ENCODE measurements around the gene CACNG4.

CACNG4 gene

GRCh38 chr17:66963909-66964771 lies at the start of gene CACNG4:
Gene CACNG4 (plus strand): TSS chr17:66964707. CDS start chr17:66964912, 205 bp downstream.
- no peak for DNase-seq (ENCODE audit: low spot score)
- Histone ChIP-seq H3K4me3 (peak within 1 kb of the TSS; percentile 71), H3K27ac (no peak within 1 kb of the TSS)
- no peak for TF ChIP-seq CTCF (IDR thresholded peaks at IDR 0.05)

- no peak for DNase-seq (ENCODE audit: low spot score)
- H3K4me3 ChIP-seq = no peak overlapping the region
- no peak overlapping the region for H3K27ac ChIP-seq
Observed at GRCh38 chr17:66915204-66915611, 49.3 kb upstream of the CACNG4 start.

GRCh38 chr17:66915792-66916191 lies 48.7 kb upstream of the CACNG4 start:
- no peak for DNase-seq (ENCODE audit: low spot score)
- Histone ChIP-seq H3K4me3 (no peak overlapping the region), H3K27ac (no peak overlapping the region)
- no peak for TF ChIP-seq CTCF (IDR thresholded peaks at IDR 0.05)

More at GRCh38 chr17:66915204-66915611, 49.3 kb upstream of the CACNG4 start:
- no peak for TF ChIP-seq CTCF (IDR thresholded peaks at IDR 0.05)

- no peak for TF ChIP-seq CTCF (IDR thresholded peaks at IDR 0.05)
- no peak overlapping the region for H3K27ac ChIP-seq
- no peak for DNase-seq (ENCODE audit: low spot score)
Observed at GRCh38 chr17:66916946-66917345, 47.6 kb upstream of the CACNG4 start.

GRCh38 chr17:66918896-66919295 lies 45.6 kb upstream of the CACNG4 start:
- Histone ChIP-seq H3K4me3 (no peak overlapping the region), H3K27ac (no peak overlapping the region)
- DNase-seq (ENCODE audit: low spot score) = no peak
- TF ChIP-seq CTCF (IDR thresholded peaks at IDR 0.05) = no peak

More at GRCh38 chr17:66916946-66917345, 47.6 kb upstream of the CACNG4 start:
- no peak overlapping the region for H3K4me3 ChIP-seq

GRCh38 chr17:66920435-66920834 lies 44.1 kb upstream of the CACNG4 start:
- no peak overlapping the region for H3K27ac ChIP-seq
- no peak for TF ChIP-seq CTCF (IDR thresholded peaks at IDR 0.05)
- DNase-seq (ENCODE audit: low spot score) = no peak
- H3K4me3 ChIP-seq = no peak overlapping the region

GRCh38 chr17:66920950-66921349 lies 43.6 kb upstream of the CACNG4 start:
- TF ChIP-seq CTCF (IDR thresholded peaks at IDR 0.05) = no peak
- no peak for DNase-seq (ENCODE audit: low spot score)
- Histone ChIP-seq H3K4me3 (no peak overlapping the region), H3K27ac (no peak overlapping the region)

Measured in coronary artery (tissue), 2 donors.